AG04449 (cell line): ENCODE measurements around the gene ENTPD6.
A peak's percentile ranks its signal among the peaks of the same experiment; 100 is the strongest.

Experiments used
- CTCF ChIA-PET: fragments of 350-600 bp; formaldehyde crosslinking; extraction: SDS; loops from one replicate; lab custom pipeline; 2021; ENCODE audit warnings: antibody characterized with exemption; lab: Yijun Ruan, JAX
- POLR2A ChIA-PET: fragments of 400-600, 350-600 bp; formaldehyde crosslinking; extraction: SDS; loops from one replicate; lab custom pipeline; 2020; ENCODE audit warnings: antibody characterized with exemption, inconsistent platforms; lab: Yijun Ruan, JAX
- DNase-seq: peaks from one replicate; pipeline ENCODE4 v3.0.0-alpha.2; 2010; ENCODE audit warnings: low read depth, low spot score
- H3K4me3 ChIP-seq: 2 replicates; pipeline ENCODE4 v1.5.1; 2011; ENCODE audit warnings: low read depth, mild to moderate bottlenecking, control low read depth, low read length
- CTCF ChIP-seq: IDR thresholded peaks from one replicate; pipeline ENCODE4 v1.5.1; 2011; ENCODE audit warnings: mild to moderate bottlenecking, moderate library complexity, low read length, control low read depth, inconsistent platforms; ENCODE audit not compliant: insufficient read depth; ENCODE audit errors: missing control alignments

ENTPD6 gene

GRCh38 chr20:25195014-25195961 is at the start of gene ENTPD6:
Gene ENTPD6, plus strand, starts transcription at chr20:25195712. Its CDS starts 10,825 bp downstream, at chr20:25206537.
- TF ChIP-seq CTCF, result peak; percentile 26
- peak within 1 kb of the TSS; percentile 86 for H3K4me3 ChIP-seq
- peak; percentile 5 for DNase-seq
- POLR2A ChIA-PET, result interaction anchor here (0.6 to 0.7 kb wide), 3 partner anchors 52 to 86 kb away, joined by 3 to 5 read pairs (median 3); no protein-coding TSS in a partner anchor
- CTCF ChIA-PET, result interaction anchor here (1.2 to 2.9 kb wide), 3 partner anchors 16 to 202 kb away, joined by 4 to 16 read pairs (median 11); partner anchors contain the start of gene APMAP

GRCh38 chr20:25146976-25147375 is 48.5 kb upstream of the ENTPD6 start:
- DNase-seq, result no peak
- TF ChIP-seq CTCF, result no peak
- no peak overlapping the region for H3K4me3 ChIP-seq
- POLR2A ChIA-PET, result no interaction called here
- CTCF ChIA-PET, result no interaction called here

- no peak for TF ChIP-seq CTCF
- ChIA-PET CTCF (interaction anchor here (1.0 kb wide), 1 partner anchor 18 kb away, joined by 3 read pairs; no protein-coding TSS in a partner anchor), POLR2A (no interaction called here)
- DNase-seq, result no peak
- H3K4me3 ChIP-seq, result no peak overlapping the region
Observed at GRCh38 chr20:25147716-25148115, 47.8 kb upstream of the ENTPD6 start.

- TF ChIP-seq CTCF, result no peak
- ChIA-PET CTCF (interaction anchor here (1.0 to 1.2 kb wide), 2 partner anchors 17 to 250 kb away, joined by 3 read pairs; no protein-coding TSS in a partner anchor), POLR2A (no interaction called here)
- DNase-seq, result no peak
- peak overlapping the region; percentile 49 for H3K4me3 ChIP-seq
Observed at GRCh38 chr20:25148181-25148981, 47.1 kb upstream of the ENTPD6 start.

GRCh38 chr20:25148982-25149846 is 46.3 kb upstream of the ENTPD6 start:
- no peak for DNase-seq
- H3K4me3 ChIP-seq, result peak overlapping the region; percentile 49
- ChIA-PET CTCF (interaction anchor here (1.2 kb wide), 1 partner anchor 250 kb away, joined by 3 read pairs; no protein-coding TSS in a partner anchor), POLR2A (no interaction called here)
- TF ChIP-seq CTCF, result no peak
